IMR-90 (cell line): Measurements from ENCODE around the gene MRPL21. TPM values are rescaled to one million over a fixed set of nuclear protein-coding genes. Genes with fewer than 3 reads are reported as not detected.

Source experiments
- ATAC-seq: fragments of 200-7000 bp; cut with Tn5 transposase; 2 replicates; pipeline ENCODE4 v1.9.1; 2020; ENCODE audit warnings: low read depth, mild to moderate bottlenecking, moderate library complexity
- BruUV-seq: library from RNA; stranded (reverse); fragments of 400-500 nt; replicated peaks from 2 replicates; lab custom pipeline; 2021; lab: Mats Ljungman, UMichigan
- CTCF ChIA-PET: fragments of 300-600 bp; formaldehyde crosslinking; extraction: SDS; loops from one replicate; lab custom pipeline; 2021; ENCODE audit warnings: antibody characterized with exemption; lab: Yijun Ruan, JAX
- POLR2A ChIA-PET: fragments of 300-600 bp; sonication (Branson Sonifier 250); formaldehyde crosslinking; loops from one replicate; lab custom pipeline; 2022; ENCODE audit warnings: antibody characterized with exemption; ENCODE audit not compliant: unreplicated experiment; lab: Charles Lee
- DNase-seq: peaks from one replicate; pipeline ENCODE4 v3.0.0; 2013
- H2AFZ ChIP-seq: replicated peaks from 2 replicates; pipeline ENCODE3; 2013; ENCODE audit warnings: low read length, mild to moderate bottlenecking; ENCODE audit not compliant: poor library complexity
- H2AK5ac ChIP-seq: 2 replicates; pipeline ENCODE4 v1.6.1; 2013; ENCODE audit warnings: low read depth, low read length, inconsistent platforms
- H2AK9ac ChIP-seq: replicated peaks from 2 replicates; pipeline ENCODE3; 2013; ENCODE audit warnings: mild to moderate bottlenecking, low read depth, low read length, moderate library complexity; ENCODE audit not compliant: poor library complexity
- H2BK120ac ChIP-seq: 2 replicates; pipeline ENCODE4 v1.6.1; 2013; ENCODE audit warnings: low read depth, low read length, inconsistent platforms
- H2BK15ac ChIP-seq: 3 replicates; pipeline ENCODE4 v1.6.1; 2013; ENCODE audit warnings: low read depth, low read length, inconsistent platforms
- H2BK20ac ChIP-seq: 2 replicates; pipeline ENCODE4 v1.6.1; 2013; ENCODE audit warnings: low read depth, mild to moderate bottlenecking, inconsistent platforms, low read length, moderate library complexity
- H2BK5ac ChIP-seq: 2 replicates; pipeline ENCODE4 v1.6.1; 2013; ENCODE audit warnings: mild to moderate bottlenecking, low read depth, low read length, inconsistent platforms; ENCODE audit not compliant: poor library complexity, severe bottlenecking
- H3K14ac ChIP-seq: replicated peaks from 2 replicates; pipeline ENCODE4 v1.6.1; 2013; ENCODE audit warnings: low read depth, low read length, inconsistent platforms
- H3K18ac ChIP-seq: 2 replicates; pipeline ENCODE4 v1.6.1; 2013; ENCODE audit warnings: low read depth, low read length, control low read depth
- H3K23ac ChIP-seq: 2 replicates; pipeline ENCODE4 v1.6.1; 2013; ENCODE audit warnings: low read depth, low read length, inconsistent platforms
- H3K27ac ChIP-seq: 2 replicates; pipeline ENCODE4 v1.5.1; 2013; ENCODE audit warnings: mild to moderate bottlenecking, control low read depth, low read length; ENCODE audit not compliant: insufficient read depth
- H3K27me3 ChIP-seq: 2 replicates; pipeline ENCODE4 v1.6.1; 2013; ENCODE audit warnings: low read length; ENCODE audit not compliant: control insufficient read depth, insufficient read depth
- H3K36me3 ChIP-seq: 2 replicates; pipeline ENCODE4 v1.6.1; 2013; ENCODE audit warnings: low read length, mixed read lengths; ENCODE audit not compliant: control insufficient read depth, insufficient read depth
- H3K4ac ChIP-seq: 2 replicates; pipeline ENCODE4 v1.6.1; 2013; ENCODE audit warnings: low read depth, low read length, inconsistent platforms
- H3K4me1 ChIP-seq: 2 replicates; pipeline ENCODE4 v1.6.1; 2013; ENCODE audit warnings: low read length, mixed read lengths; ENCODE audit not compliant: control insufficient read depth, insufficient read depth
- H3K4me2 ChIP-seq: 2 replicates; pipeline ENCODE4 v1.6.1; 2013; ENCODE audit warnings: low read depth, mild to moderate bottlenecking, control low read depth, low read length, moderate library complexity
- H3K4me3 ChIP-seq: 2 replicates; pipeline ENCODE4 v1.5.1; 2013; ENCODE audit warnings: low read depth, mild to moderate bottlenecking, control low read depth, low read length, moderate library complexity; ENCODE audit not compliant: insufficient read depth
- H3K56ac ChIP-seq: 2 replicates; pipeline ENCODE4 v1.6.1; 2013; ENCODE audit warnings: low read length, inconsistent platforms; ENCODE audit not compliant: insufficient read depth; ENCODE audit errors: extremely low read depth
- H3K79me1 ChIP-seq, 2 experiments: 2 replicates each; pipeline ENCODE4 v1.6.1; 2013; ENCODE audit warnings: low read length in 2 of 2, inconsistent platforms in 1 of 2, low read depth in 1 of 2
- H3K9ac ChIP-seq: 2 replicates; pipeline ENCODE4 v1.6.1; 2013; ENCODE audit warnings: low read depth, low read length, control low read depth
- H3K9me1 ChIP-seq: 2 replicates; pipeline ENCODE4 v1.6.1; 2013; ENCODE audit warnings: low read length, inconsistent platforms; ENCODE audit not compliant: insufficient read depth
- H3K9me3 ChIP-seq: 2 replicates; pipeline ENCODE4 v1.6.1; 2013; ENCODE audit warnings: low read length; ENCODE audit not compliant: control insufficient read depth, insufficient read depth
- H4K20me1 ChIP-seq: 2 replicates; pipeline ENCODE4 v1.6.1; 2013; ENCODE audit warnings: low read length, inconsistent platforms; ENCODE audit not compliant: insufficient read depth
- H4K5ac ChIP-seq: 2 replicates; pipeline ENCODE4 v1.6.1; 2013; ENCODE audit warnings: mild to moderate bottlenecking, low read depth, low read length, control low read depth
- H4K8ac ChIP-seq, 2 experiments: 2 replicates each; pipeline ENCODE4 v1.6.1; 2013; ENCODE audit warnings: low read depth in 2 of 2, low read length in 2 of 2, control low read depth in 1 of 2, inconsistent platforms in 1 of 2
- H4K91ac ChIP-seq: 2 replicates; pipeline ENCODE4 v1.6.1; 2013; ENCODE audit warnings: low read depth, low read length, inconsistent platforms; ENCODE audit not compliant: insufficient read depth
- BHLHE40 ChIP-seq: fragments of 150-350 bp; IDR thresholded peaks from 2 replicates; pipeline ENCODE4 v1.6.1; 2016; ENCODE audit warnings: mild to moderate bottlenecking, low read depth, low read length
- CEBPB ChIP-seq: IDR thresholded peaks from 2 replicates; pipeline ENCODE4 v1.6.1; 2012; ENCODE audit warnings: low read depth, low read length, improper control_type of control experiment
- CHD1 ChIP-seq: IDR thresholded peaks from 2 replicates; pipeline ENCODE4 v1.6.1; 2012; ENCODE audit warnings: low read depth, low read length, improper control_type of control experiment
- CTCF ChIP-seq: conservative IDR thresholded peaks from 2 replicates; pipeline ENCODE4 v1.5.1; 2012; ENCODE audit warnings: mild to moderate bottlenecking, low read depth, low read length, improper control_type of control experiment
- ELK1 ChIP-seq: fragments of 150-350 bp; IDR thresholded peaks from 2 replicates; pipeline ENCODE4 v1.6.1; 2016; ENCODE audit warnings: low read depth, mild to moderate bottlenecking, low read length, moderate library complexity, borderline replicate concordance
- FOS ChIP-seq: fragments of 150-350 bp; IDR thresholded peaks from 2 replicates; pipeline ENCODE4 v1.6.1; 2016; ENCODE audit warnings: low read depth, low read length
- MAFK ChIP-seq: IDR thresholded peaks from 2 replicates; pipeline ENCODE4 v1.6.1; 2012; ENCODE audit warnings: low read depth, low read length, improper control_type of control experiment
- MAZ ChIP-seq: IDR thresholded peaks from 2 replicates; pipeline ENCODE4 v1.6.1; 2012; ENCODE audit warnings: low read depth, mild to moderate bottlenecking, low read length, improper control_type of control experiment, moderate library complexity, borderline replicate concordance
- MXI1 ChIP-seq: IDR thresholded peaks from 2 replicates; pipeline ENCODE4 v1.6.1; 2012; ENCODE audit warnings: low read depth, mild to moderate bottlenecking, low read length, moderate library complexity, borderline replicate concordance
- NFE2L2 ChIP-seq: fragments of 150-350 bp; IDR thresholded peaks from 2 replicates; pipeline ENCODE4 v1.6.1; 2016; ENCODE audit warnings: low read depth, mild to moderate bottlenecking, low read length
- POLR2A ChIP-seq: IDR thresholded peaks from 2 replicates; pipeline ENCODE4 v1.6.1; 2012; ENCODE audit warnings: mild to moderate bottlenecking, low read depth, low read length
- RAD21 ChIP-seq: IDR thresholded peaks from 2 replicates; pipeline ENCODE4 v1.6.1; 2012; ENCODE audit warnings: low read length, improper control_type of control experiment
- RCOR1 ChIP-seq: IDR thresholded peaks from 2 replicates; pipeline ENCODE4 v1.6.1; 2012; ENCODE audit warnings: mild to moderate bottlenecking, low read length, improper control_type of control experiment; ENCODE audit not compliant: insufficient replicate concordance
- RFX5 ChIP-seq: IDR thresholded peaks from 2 replicates; pipeline ENCODE4 v1.8.0; 2012; ENCODE audit warnings: low read depth, mild to moderate bottlenecking, low read length, moderate library complexity
- USF2 ChIP-seq: fragments of 150-350 bp; IDR thresholded peaks from 2 replicates; pipeline ENCODE4 v1.6.1; 2017; ENCODE audit warnings: mild to moderate bottlenecking, antibody characterized with exemption, low read length, low read depth
- WGBS, 2 experiments: methylation state at CpG; one replicate each; pipeline versions ENCODE4 v1.1.5 to v1.1.7; 2013; ENCODE audit warnings: missing lambda C conversion rate in 2 of 2; ENCODE audit not compliant: insufficient read length in 1 of 2; ENCODE audit errors: extremely low coverage in 2 of 2; 5-methylcytosine and 5-hydroxymethylcytosine counted together
- dilution Hi-C: fragments of 300-500 bp; cut with HindIII; formaldehyde crosslinking; loops from one replicate; pipeline ENCODE4 v1.14.3; 2018; ENCODE audit warnings: low sequenced_read_pairs; ENCODE audit not compliant: unreplicated experiment
- in situ Hi-C: fragments of 300-500 bp; cut with MboI; formaldehyde crosslinking; loops from 3 replicates; pipeline ENCODE4 v1.14.3; 2019; ENCODE audit warnings: low sequenced_read_pairs, inconsistent platforms, mixed read lengths
- intact Hi-C: fragments of 100-400 bp; cut with micrococcal nuclease; formaldehyde crosslinking; loops from 2 replicates; pipeline ENCODE4 v1.10.0; 2022
- polyA plus RNA-seq, 3 experiments: library from polyadenylated mRNA; depleted of rRNA; stranded (reverse); fragments of >200 nt; gene quantifications; 2 replicates each; pipeline ENCODE4 v1.2.3, GENCODE V29; 2012; ENCODE audit warnings: low replicate concordance in 1 of 3
- total RNA-seq: library from RNA; depleted of rRNA; stranded (reverse); fragments of >200 nt; gene quantifications from 2 replicates; pipeline ENCODE4 v1.2.3, GENCODE V29; 2012

Gene MRPL21
- total and polyA plus RNA-seq, 2 of the 4 experiments (the other 2 are of a cell fraction) = 19.2 to 26.3 TPM

- Histone ChIP-seq H3K56ac (peak overlapping the region; percentile 80), H4K8ac (peak overlapping the region; percentile 92 to 97), H3K36me3 (peaks cover 19% of the 10 kb centered on the region), H4K91ac (no peak overlapping the region; the same call in 1 of the 2 replicates), H3K4me1 (peaks cover 3% of the 10 kb centered on the region; the same call in 1 of the 2 replicates), H2BK20ac (no peak overlapping the region), H2BK15ac (no peak overlapping the region), H3K18ac (no peak overlapping the region), H3K79me1 (peaks cover 38 to 63% of the 10 kb centered on the region in 2 experiments), H3K9me1 (peaks cover 3% of the 10 kb centered on the region; the same call in 1 of the 2 replicates), H2AK5ac (peak overlapping the region; percentile 53), H3K14ac (peak overlapping the region; percentile 61), H3K4me3 (peak overlapping the region; percentile 97), H3K4ac (peak overlapping the region; percentile 90), H3K9me3 (no peaks in the 10 kb centered on the region), H4K20me1 (peaks cover 11% of the 10 kb centered on the region; the same call in 1 of the 2 replicates), H2AFZ (peak overlapping the region; percentile 100), H3K4me2 (peak overlapping the region; percentile 79), H3K9ac (peak overlapping the region; percentile 94), H3K27ac (peak overlapping the region; percentile 91), H2BK120ac (no peak overlapping the region), H3K23ac (peak overlapping the region; percentile 88; the same call in 1 of the 2 replicates), H2AK9ac (peak overlapping the region; percentile 98), H2BK5ac (peak overlapping the region; percentile 89), H3K27me3 (no peaks in the 10 kb centered on the region), H4K5ac (peak overlapping the region; percentile 74)
- dilution Hi-C loops (no loop called here), in situ Hi-C loops (no loop called here), intact Hi-C loops (loop anchor here (1.0 to 10.0 kb wide), 4 partner anchors 98 to 740 kb away; partner anchors contain the start of gene CCND1)
- CTCF ChIA-PET = no interaction called here
- WGBS, 2 experiments = no CpG with 5 or more reads among the region's 24 CpGs
- POLR2A ChIA-PET = no interaction called here
- peak; percentile 53 for ATAC-seq
- DNase-seq = peak; percentile 31
- no TSS peak for BruUV-seq
- TF ChIP-seq CEBPB = no peak
- no peak for TF ChIP-seq ELK1
- no peak for TF ChIP-seq CHD1
- no peak for TF ChIP-seq NFE2L2
- TF ChIP-seq RFX5 = no peak
- no peak for TF ChIP-seq MXI1
- no peak for TF ChIP-seq POLR2A
- TF ChIP-seq MAFK = no peak
- no peak for TF ChIP-seq FOS
- TF ChIP-seq CTCF = no peak
- peak; percentile 35; the same call in 1 of the 2 replicates for TF ChIP-seq MAZ
- peak; percentile 4; the same call in 1 of the 2 replicates for TF ChIP-seq BHLHE40
- no peak for TF ChIP-seq USF2
- peak; percentile 28 for TF ChIP-seq RAD21
- no peak for TF ChIP-seq RCOR1
Measured at GRCh38 chr11:68904248-68904847, 716 bp upstream of the MRPL21 start.
